T-helper 2 cell treated with Interferon-gamma antibody and Interleukin-4, amounts not matched to agents 100 ng/mL and 5 ng/mL, for 36 hours (primary cell): Measurements from ENCODE around the gene TRIM41. TPM values are rescaled to one million over a fixed set of nuclear protein-coding genes. Genes with fewer than 3 reads are reported as not detected.

ENCODE experiments used
- intact Hi-C: fragments of 100-400 bp; cut with micrococcal nuclease; formaldehyde crosslinking; loops from one replicate; pipeline ENCODE4 v1.15.1; 2023
- total RNA-seq: library from RNA; stranded (reverse); gene quantifications from 2 replicates; pipeline ENCODE4 v1.2.3, GENCODE V29; 2022

The TRIM41 gene
- total RNA-seq, 1 donor from 2014 or later: 38.5 TPM

GRCh38 chr5:181223729-181224389, 778 bp downstream of the TRIM41 start:
- intact Hi-C loops: loop anchor here (1.0 to 2.0 kb wide), 7 partner anchors 17 to 421 kb away; partner anchors contain the start of genes MGAT1, RACK1, TRIM52 and ZFP62

GRCh38 chr5:181224390-181225229, 1.5 kb downstream of the TRIM41 start:
- intact Hi-C loops: no loop called here

GRCh38 chr5:181229996-181230395, 6.9 kb downstream of the TRIM41 start:
- intact Hi-C loops: no loop called here

GRCh38 chr5:181230551-181230950, 7.5 kb downstream of the TRIM41 start:
- intact Hi-C loops: no loop called here

- intact Hi-C loops: no loop called here
Measured at GRCh38 chr5:181231432-181231831, 8.4 kb downstream of the TRIM41 start.

- intact Hi-C loops: no loop called here
Measured at GRCh38 chr5:181232593-181232992, 9.5 kb downstream of the TRIM41 start.

DNA sequence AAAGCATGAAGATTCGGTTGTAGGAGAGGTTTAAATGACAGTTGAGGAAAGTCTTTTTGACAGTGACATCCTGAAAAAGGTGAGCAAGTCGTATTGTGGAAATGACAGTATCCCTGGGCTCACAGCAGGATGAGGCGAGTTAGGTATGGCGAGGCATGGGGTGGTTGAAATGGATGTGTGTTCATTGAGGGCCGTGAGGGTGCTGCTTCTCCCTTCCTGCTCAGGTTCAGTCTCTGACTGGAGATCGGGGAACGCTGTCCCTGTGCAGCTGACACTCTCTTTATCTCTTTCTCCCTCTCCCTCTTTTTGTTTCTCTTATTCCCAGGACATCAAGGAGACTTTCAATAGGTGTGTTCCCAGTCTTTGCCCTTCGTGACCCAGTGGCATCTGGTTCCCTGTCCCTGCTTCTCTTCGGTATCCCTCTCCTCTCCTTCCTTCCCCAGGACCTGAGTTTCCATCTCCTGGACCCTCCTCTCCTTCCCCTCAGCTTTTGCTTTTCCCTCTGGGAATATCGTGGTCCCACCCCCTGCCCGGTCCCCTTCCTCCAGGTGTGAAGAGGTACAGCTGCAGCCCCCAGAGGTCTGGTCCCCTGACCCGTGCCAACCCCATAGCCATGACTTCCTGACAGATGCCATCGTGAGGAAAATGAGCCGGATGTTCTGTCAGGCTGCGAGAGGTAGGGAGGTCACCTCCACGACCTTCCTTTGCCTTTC, 10.2 kb downstream of the TRIM41 start:
- intact Hi-C loops: no loop called here

GRCh38 chr5:181233801-181234454, 10.8 kb downstream of the TRIM41 start:
- intact Hi-C loops: no loop called here

DNA sequence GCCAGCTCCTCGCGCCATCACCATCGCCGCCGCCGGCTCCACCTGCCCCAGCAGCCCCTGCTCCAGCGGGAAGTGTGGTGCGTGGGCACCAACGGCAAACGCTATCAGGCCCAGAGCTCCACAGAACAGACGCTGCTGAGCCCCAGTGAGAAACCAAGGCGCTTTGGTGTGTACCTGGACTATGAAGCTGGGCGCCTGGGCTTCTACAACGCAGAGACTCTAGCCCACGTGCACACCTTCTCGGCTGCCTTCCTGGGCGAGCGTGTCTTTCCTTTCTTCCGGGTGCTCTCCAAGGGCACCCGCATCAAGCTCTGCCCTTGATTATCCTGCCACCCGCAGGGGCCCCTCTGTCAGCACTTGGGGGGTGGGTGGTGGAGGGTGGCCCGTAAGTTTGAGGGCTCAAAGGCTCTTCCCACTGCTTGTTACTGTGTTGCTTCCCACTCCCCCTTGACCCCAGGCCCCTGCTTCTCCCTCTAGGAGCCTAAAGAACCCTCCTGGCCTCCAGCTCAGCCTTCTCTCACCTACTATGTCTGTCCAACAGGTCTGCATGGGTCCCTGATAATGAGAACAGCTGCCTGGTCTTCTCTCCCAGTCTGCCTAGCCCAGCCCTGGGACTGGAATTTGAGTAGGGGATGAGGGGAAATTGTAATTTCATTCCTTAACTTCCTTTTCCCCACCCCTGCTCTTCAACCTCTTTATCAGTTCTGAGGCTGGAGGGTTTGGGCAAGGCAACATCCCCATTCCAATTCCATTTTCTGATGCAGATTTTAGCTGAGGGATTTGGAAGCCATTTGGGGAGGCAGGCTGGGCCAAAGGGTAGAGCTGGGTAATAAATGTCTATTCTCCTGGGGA, 11.6 kb downstream of the TRIM41 start:
- intact Hi-C loops: no loop called here

DNA sequence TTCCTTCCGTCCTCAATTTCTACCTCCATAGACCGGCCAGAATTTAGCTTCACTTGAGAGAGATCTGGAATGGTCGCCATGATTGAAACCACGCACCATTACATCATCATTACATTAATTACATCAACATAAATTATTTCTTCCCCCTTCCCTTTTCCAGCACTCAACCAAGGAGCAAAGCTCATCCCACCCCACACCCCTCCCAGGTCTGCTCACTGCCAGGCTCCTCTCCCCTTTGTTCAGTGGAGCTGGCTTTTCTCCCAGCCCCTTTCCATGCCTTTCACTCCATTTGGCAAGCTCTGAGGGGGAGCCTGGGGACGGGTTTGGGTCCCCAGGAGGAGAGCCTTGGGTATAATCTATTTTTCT, 12.2 kb downstream of the TRIM41 start:
- intact Hi-C loops: no loop called here

DNA sequence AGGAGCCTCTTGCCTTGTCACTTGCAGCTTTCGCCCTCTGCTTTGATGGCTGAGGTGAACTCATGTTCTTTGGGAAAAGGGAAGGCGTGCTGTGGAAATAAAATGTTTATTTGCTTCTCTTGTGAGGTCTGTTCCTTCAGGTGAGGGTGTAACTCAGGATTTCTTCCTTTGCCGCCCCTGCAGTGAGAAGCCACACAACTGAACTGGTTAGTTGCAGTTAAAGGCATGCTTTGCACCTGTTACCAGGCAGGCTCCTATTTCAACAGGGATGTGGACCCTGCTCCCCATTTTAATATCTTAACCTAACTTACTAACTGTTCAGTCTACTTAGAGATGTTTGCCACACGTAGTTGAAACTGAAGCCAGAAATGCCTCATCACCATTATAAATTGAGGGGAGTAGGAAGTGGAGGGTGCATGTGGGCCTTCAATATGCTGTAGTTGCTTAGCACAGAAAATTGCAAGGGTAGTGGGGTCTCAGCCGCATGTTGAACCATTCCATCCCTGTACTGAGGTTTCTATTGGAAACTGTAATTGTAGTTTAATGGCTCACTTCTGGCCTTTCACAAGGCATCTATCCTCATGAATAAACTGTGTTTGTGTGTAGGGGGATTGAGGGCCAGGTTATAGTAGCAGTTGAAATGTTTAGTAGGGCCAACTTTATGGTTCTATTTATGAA, 12.7 kb downstream of the TRIM41 start:
- intact Hi-C loops: no loop called here

- intact Hi-C loops: no loop called here
Measured at GRCh38 chr5:181236471-181236870, 13.4 kb downstream of the TRIM41 start.

- intact Hi-C loops: no loop called here
Measured at GRCh38 chr5:181236954-181237641, 14.0 kb downstream of the TRIM41 start.

DNA sequence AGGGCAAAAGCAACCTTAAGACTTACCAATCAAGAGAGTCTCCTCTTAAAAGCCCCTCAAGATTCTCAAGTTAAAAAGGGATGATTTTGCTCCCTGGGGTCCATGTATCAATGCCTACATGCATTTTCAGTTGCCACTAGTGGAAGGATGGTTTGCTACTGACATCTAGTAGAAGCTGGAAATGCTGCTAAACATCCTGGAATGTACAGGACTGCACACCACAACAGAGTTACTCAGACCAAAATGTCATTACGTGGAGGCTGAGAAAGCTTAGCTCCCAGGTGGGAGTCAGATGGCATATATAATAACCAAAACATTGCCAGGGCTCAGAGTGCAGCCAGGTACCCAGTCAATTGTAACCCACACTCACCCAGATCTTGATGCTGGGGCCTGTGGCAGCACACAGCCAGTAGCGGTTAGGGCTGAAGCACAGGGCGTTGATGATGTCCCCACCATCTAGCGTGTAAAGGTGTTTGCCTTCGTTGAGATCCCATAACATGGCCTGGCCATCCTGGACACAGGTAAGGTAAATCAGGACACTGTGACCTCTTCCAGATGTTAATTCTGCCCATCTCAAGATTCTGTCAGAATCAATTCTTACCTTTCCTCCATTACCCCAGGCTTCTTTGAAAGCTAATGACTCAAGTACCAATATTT, 14.8 kb downstream of the TRIM41 start:
- intact Hi-C loops: no loop called here

DNA sequence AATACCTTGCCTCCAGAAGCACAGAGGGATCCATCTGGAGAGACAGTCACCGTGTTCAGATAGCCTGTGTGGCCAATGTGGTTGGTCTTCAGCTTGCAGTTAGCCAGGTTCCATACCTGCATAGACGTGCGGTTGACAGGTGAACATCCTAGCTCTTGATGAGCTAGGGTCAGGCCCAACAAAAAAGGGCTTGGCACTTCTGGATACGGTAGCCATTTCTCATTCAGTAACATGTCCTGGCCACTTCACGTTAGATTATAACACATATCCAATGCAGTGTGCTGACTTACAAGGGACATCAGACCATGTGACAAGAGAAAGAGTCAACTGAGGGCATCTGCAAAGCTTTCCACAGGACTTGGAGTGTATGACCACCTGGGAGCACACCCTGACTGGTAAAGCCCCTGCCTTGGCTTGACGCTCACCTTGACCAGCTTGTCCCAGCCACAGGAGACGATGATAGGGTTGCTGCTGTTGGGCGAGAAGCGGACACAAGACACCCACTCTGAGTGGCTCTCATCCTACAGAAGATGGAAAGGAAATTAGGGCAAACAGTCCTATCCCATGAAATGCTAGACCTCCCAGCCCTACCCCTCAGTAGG, 16.1 kb downstream of the TRIM41 start:
- intact Hi-C loops: no loop called here

DNA sequence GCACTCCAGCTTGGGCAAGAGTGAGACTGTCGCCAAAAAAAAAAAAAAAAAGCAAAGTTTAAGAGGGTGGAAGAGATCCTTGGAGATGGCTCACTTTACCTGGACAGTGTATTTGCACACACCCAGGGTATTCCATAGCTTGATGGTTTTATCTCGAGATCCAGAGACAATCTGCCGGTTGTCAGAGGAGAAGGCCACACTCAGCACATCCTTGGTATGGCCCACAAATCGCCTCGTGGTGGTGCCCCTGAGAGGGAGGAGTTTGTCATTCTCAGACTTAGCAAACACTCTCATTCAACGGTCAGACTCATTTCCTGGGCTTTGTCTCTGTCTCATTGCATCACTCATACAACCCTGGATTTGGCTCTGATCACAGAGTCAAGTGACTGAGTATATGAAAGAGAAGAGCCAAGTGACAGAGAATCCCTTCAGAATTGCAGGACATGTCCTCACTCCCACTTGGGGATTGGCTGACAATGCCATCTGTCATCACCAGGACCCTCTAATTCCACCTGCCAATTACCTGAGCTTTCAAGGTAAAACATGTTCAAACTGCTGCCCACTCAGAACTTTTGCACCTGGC, 18.4 kb downstream of the TRIM41 start:
- intact Hi-C loops: no loop called here

DNA sequence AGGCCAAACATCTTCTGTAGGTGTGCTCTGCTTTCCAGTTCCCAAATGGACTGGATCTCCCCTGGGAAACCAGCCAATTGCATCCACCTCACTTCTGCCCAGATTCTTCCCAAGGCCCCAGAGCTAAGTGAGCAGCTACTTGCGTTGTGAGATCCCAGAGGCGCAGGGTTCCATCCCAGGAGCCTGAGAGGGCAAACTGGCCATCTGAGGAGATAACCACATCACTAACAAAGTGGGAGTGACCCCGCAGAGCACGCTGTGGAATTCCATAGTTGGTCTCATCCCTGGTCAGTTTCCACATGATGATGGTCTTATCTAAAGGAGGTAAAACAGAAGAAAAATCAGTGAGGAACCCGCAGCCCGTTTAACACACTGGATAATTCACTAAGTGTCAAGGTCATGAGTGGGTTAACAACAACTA, 19.0 kb downstream of the TRIM41 start:
- intact Hi-C loops: no loop called here

DNA sequence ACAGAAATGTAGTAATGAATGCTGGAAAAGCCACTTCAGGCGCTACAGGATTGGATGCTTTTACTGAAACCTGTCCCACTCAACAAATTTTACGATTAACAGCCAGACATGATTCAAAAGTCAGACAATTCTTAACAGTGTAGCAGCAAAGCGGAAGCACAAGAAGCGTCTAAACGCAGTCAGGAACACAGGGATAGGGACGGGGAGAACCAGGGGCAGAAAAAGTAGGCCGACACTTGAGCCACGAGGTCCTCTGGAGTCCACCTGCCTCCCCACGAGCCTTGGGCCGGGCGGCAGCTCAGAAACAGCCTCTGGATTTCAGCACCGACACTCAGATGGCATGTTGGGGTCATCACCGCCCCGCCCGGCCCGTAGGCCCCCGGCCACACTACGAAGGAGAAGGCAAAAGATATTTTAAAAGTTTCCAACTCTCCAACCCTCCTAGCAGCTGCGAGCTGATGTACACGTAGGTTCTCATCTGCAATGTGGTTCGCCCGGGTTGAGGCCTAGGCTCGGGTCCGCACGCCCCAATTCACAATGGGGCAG, 20.0 kb downstream of the TRIM41 start:
- intact Hi-C loops: loop anchor here (1.0 kb wide), 1 partner anchor 20 kb away; the partner anchor contains the start of gene TRIM41
